H54 (cell line): ENCODE results near the gene HYLS1.

Experiments used
- DNase-seq: peaks from one replicate; pipeline ENCODE4 v3.0.0; 2011; ENCODE audit warnings: low spot score, mixed read lengths; ENCODE audit not compliant: insufficient read length
- FAIRE-seq: peaks from 3 replicates; lab custom pipeline; 2011; peaks lifted over from hg19 to GRCh38; lab: Jason Lieb, UNC
- POLR2A ChIP-seq: IDR thresholded peaks from 2 replicates; pipeline ENCODE4 v1.6.1; 2011; ENCODE audit warnings: low read depth, mild to moderate bottlenecking, low read length

The HYLS1 gene

GRCh38 chr11:125945011-125945796, 57.7 kb downstream of the HYLS1 start:
- TF ChIP-seq POLR2A = no peak
- no peak for DNase-seq
- FAIRE-seq = no peak

- no peak for FAIRE-seq
- no peak for TF ChIP-seq POLR2A
Measured at GRCh38 chr11:125945797-125946520, 58.5 kb downstream of the HYLS1 start, which contains the start of gene VSIG10L2. Gene VSIG10L2, plus strand, starts transcription at chr11:125946044. Its CDS starts 12 bp downstream, at chr11:125946056.

GRCh38 chr11:125946712-125947418, 59.4 kb downstream of the HYLS1 start:
- FAIRE-seq = no peak
- no peak for TF ChIP-seq POLR2A
- no peak for DNase-seq

More at GRCh38 chr11:125945797-125946520, 58.5 kb downstream of the HYLS1 start, which contains the start of gene VSIG10L2:
- DNase-seq = no peak

GRCh38 chr11:125947419-125948277, 60.2 kb downstream of the HYLS1 start:
- no peak for TF ChIP-seq POLR2A
- FAIRE-seq = no peak
- DNase-seq = no peak

- FAIRE-seq (no peak), DNase-seq (no peak)
- no peak for TF ChIP-seq POLR2A
Measured at GRCh38 chr11:125948278-125949051, 61.0 kb downstream of the HYLS1 start.

- TF ChIP-seq POLR2A = no peak
- no peak for FAIRE-seq
- no peak for DNase-seq
Measured at GRCh38 chr11:125949271-125950177, 62.1 kb downstream of the HYLS1 start.

- no peak for TF ChIP-seq POLR2A
- DNase-seq (no peak), FAIRE-seq (no peak)
Measured at GRCh38 chr11:125950178-125950490, 62.7 kb downstream of the HYLS1 start.
